Osteocyte (in vitro differentiated cells): ENCODE data around the gene RBMS3. TPM values are rescaled to one million over a fixed set of nuclear protein-coding genes. Genes with fewer than 3 reads are reported as not detected.

Experiments
- DNase-seq: peaks from one replicate; pipeline ENCODE4 v3.0.0; 2021; ENCODE audit warnings: mixed read lengths; ENCODE audit not compliant: unreplicated experiment; ENCODE audit errors: extremely low spot score
- H3K27ac Mint-ChIP-seq: one replicate; pipeline ENCODE4 v1.8.0; 2021; ENCODE audit warnings: mild to moderate bottlenecking, mixed read lengths; ENCODE audit not compliant: unreplicated experiment
- H3K27me3 Mint-ChIP-seq: one replicate; pipeline ENCODE4 v1.8.0; 2021; ENCODE audit warnings: mixed read lengths; ENCODE audit not compliant: unreplicated experiment
- H3K36me3 Mint-ChIP-seq: one replicate; pipeline ENCODE4 v1.8.0; 2021; ENCODE audit warnings: mixed read lengths; ENCODE audit not compliant: unreplicated experiment
- H3K4me1 Mint-ChIP-seq: one replicate; pipeline ENCODE4 v1.8.0; 2021; ENCODE audit warnings: mixed read lengths; ENCODE audit not compliant: unreplicated experiment
- H3K4me3 Mint-ChIP-seq: one replicate; pipeline ENCODE4 v1.8.0; 2021; ENCODE audit warnings: mild to moderate bottlenecking, moderate library complexity, mixed read lengths; ENCODE audit not compliant: unreplicated experiment
- H3K9me3 Mint-ChIP-seq: one replicate; pipeline ENCODE4 v1.8.0; 2021; ENCODE audit warnings: mixed read lengths; ENCODE audit not compliant: unreplicated experiment
- CTCF ChIP-seq: fragments of 200-600 bp; sonication (generic); IDR thresholded peaks from 2 replicates; pipeline ENCODE4 v1.5.0; 2021; ENCODE audit warnings: antibody characterized with exemption, mild to moderate bottlenecking, moderate library complexity
- total RNA-seq: library from RNA; stranded (reverse); gene quantifications from 2 replicates; pipeline ENCODE4 v1.2.1, GENCODE V29; 2021

Gene RBMS3
- total RNA-seq, 1 donor from 2014 or later: 64.2 TPM

GRCh38 chr3:29398787-29399186, 117.9 kb downstream of the RBMS3 start:
- H3K9me3 Mint-ChIP-seq: peaks cover 6% of the 10 kb centered on the region
- DNase-seq: no peak
- H3K4me1 Mint-ChIP-seq: no peaks in the 10 kb centered on the region
- H3K27me3 Mint-ChIP-seq: no peaks in the 10 kb centered on the region
- H3K27ac Mint-ChIP-seq: no peak overlapping the region
- H3K4me3 Mint-ChIP-seq: no peak overlapping the region
- TF ChIP-seq CTCF: no peak
- peaks cover 15% of the 10 kb centered on the region for H3K36me3 Mint-ChIP-seq

- Mint-ChIP-seq H3K36me3 (peaks cover 16% of the 10 kb centered on the region), H3K9me3 (no peaks in the 10 kb centered on the region), H3K27me3 (no peaks in the 10 kb centered on the region), H3K27ac (no peak overlapping the region), H3K4me1 (peaks cover 23% of the 10 kb centered on the region), H3K4me3 (no peak overlapping the region)
- DNase-seq: no peak
- TF ChIP-seq CTCF: no peak
Observed at GRCh38 chr3:29406291-29406832, 125.5 kb downstream of the RBMS3 start.

GRCh38 chr3:29408676-29409075, 127.8 kb downstream of the RBMS3 start:
- H3K4me3 Mint-ChIP-seq: no peak overlapping the region
- peaks cover 16% of the 10 kb centered on the region for H3K36me3 Mint-ChIP-seq
- no peak for TF ChIP-seq CTCF

GRCh38 chr3:29409409-29409808, 128.5 kb downstream of the RBMS3 start:
- Mint-ChIP-seq H3K9me3 (no peaks in the 10 kb centered on the region), H3K27me3 (no peaks in the 10 kb centered on the region), H3K4me3 (no peak overlapping the region), H3K36me3 (peaks cover 16% of the 10 kb centered on the region), H3K4me1 (peaks cover 38% of the 10 kb centered on the region), H3K27ac (no peak overlapping the region)
- no peak for DNase-seq
- TF ChIP-seq CTCF: no peak

More at GRCh38 chr3:29408676-29409075, 127.8 kb downstream of the RBMS3 start:
- no peaks in the 10 kb centered on the region for H3K9me3 Mint-ChIP-seq
- H3K4me1 Mint-ChIP-seq: peaks cover 31% of the 10 kb centered on the region
- DNase-seq: no peak
- no peaks in the 10 kb centered on the region for H3K27me3 Mint-ChIP-seq
- H3K27ac Mint-ChIP-seq: no peak overlapping the region

- H3K27ac Mint-ChIP-seq: no peak overlapping the region
Observed at GRCh38 chr3:29410220-29410619, 129.3 kb downstream of the RBMS3 start.

More at GRCh38 chr3:29410220-29410619, 129.3 kb downstream of the RBMS3 start:
- Mint-ChIP-seq H3K36me3 (peaks cover 16% of the 10 kb centered on the region), H3K27me3 (no peaks in the 10 kb centered on the region), H3K4me1 (peaks cover 42% of the 10 kb centered on the region), H3K4me3 (no peak overlapping the region), H3K9me3 (no peaks in the 10 kb centered on the region)
- no peak for TF ChIP-seq CTCF
- no peak for DNase-seq
